ENCODE results near the gene ARHGEF10L. TPM values are rescaled to one million over a fixed set of nuclear protein-coding genes. Genes with fewer than 3 reads are reported as not detected.

The ARHGEF10L gene
- total RNA-seq, 2 experiments from 2014 or later: not detected

- no peak overlapping the region for H3K4me3 Mint-ChIP-seq
- no peak for DNase-seq
- POLR2A ChIA-PET: no interaction called here
- peaks cover 2% of the 10 kb centered on the region for H3K27me3 Mint-ChIP-seq
- H3K4me1 Mint-ChIP-seq: peaks cover 2% of the 10 kb centered on the region
- no peak overlapping the region for H3K27ac Mint-ChIP-seq
- H3K9me3 Mint-ChIP-seq: no peaks in the 10 kb centered on the region
- CTCF ChIA-PET: no interaction called here
- H3K36me3 Mint-ChIP-seq (ENCODE audit: low read depth): no peaks in the 10 kb centered on the region
These were observed 160.1 kb downstream of the ARHGEF10L start for GRCh38 chr1:17699581-17699980.

- ChIA-PET CTCF (no interaction called here), POLR2A (no interaction called here)
- no peaks in the 10 kb centered on the region for H3K36me3 Mint-ChIP-seq (ENCODE audit: low read depth)
- H3K27me3 Mint-ChIP-seq: peaks cover 2% of the 10 kb centered on the region
- no peak overlapping the region for H3K27ac Mint-ChIP-seq
- no peak overlapping the region for H3K4me3 Mint-ChIP-seq
- no peak for DNase-seq
- H3K9me3 Mint-ChIP-seq: no peaks in the 10 kb centered on the region
- H3K4me1 Mint-ChIP-seq: peaks cover 2% of the 10 kb centered on the region
These were observed 161.7 kb downstream of the ARHGEF10L start for GRCh38 chr1:17700945-17701810.

- H3K4me1 Mint-ChIP-seq: no peaks in the 10 kb centered on the region
- H3K27me3 Mint-ChIP-seq: no peaks in the 10 kb centered on the region
- POLR2A ChIA-PET: no interaction called here
- no peak overlapping the region for H3K4me3 Mint-ChIP-seq
- no peak for DNase-seq
- H3K9me3 Mint-ChIP-seq: no peaks in the 10 kb centered on the region
- H3K36me3 Mint-ChIP-seq (ENCODE audit: low read depth): no peaks in the 10 kb centered on the region
- CTCF ChIA-PET: no interaction called here
- H3K27ac Mint-ChIP-seq: no peak overlapping the region
These were observed 164.7 kb downstream of the ARHGEF10L start for GRCh38 chr1:17704176-17704575.

GRCh38 chr1:17706445-17706844 is 166.9 kb downstream of the ARHGEF10L start:
- no peaks in the 10 kb centered on the region for H3K4me1 Mint-ChIP-seq
- no peak overlapping the region for H3K4me3 Mint-ChIP-seq
- ChIA-PET POLR2A (no interaction called here), CTCF (no interaction called here)
- H3K36me3 Mint-ChIP-seq (ENCODE audit: low read depth): no peaks in the 10 kb centered on the region
- no peaks in the 10 kb centered on the region for H3K9me3 Mint-ChIP-seq
- no peaks in the 10 kb centered on the region for H3K27me3 Mint-ChIP-seq
- no peak overlapping the region for H3K27ac Mint-ChIP-seq
- no peak for DNase-seq

- H3K27ac Mint-ChIP-seq: no peak overlapping the region
- no peaks in the 10 kb centered on the region for H3K4me1 Mint-ChIP-seq
- ChIA-PET POLR2A (no interaction called here), CTCF (no interaction called here)
- H3K36me3 Mint-ChIP-seq (ENCODE audit: low read depth): no peaks in the 10 kb centered on the region
- no peak for DNase-seq
- no peaks in the 10 kb centered on the region for H3K27me3 Mint-ChIP-seq
- H3K9me3 Mint-ChIP-seq: no peaks in the 10 kb centered on the region
- no peak overlapping the region for H3K4me3 Mint-ChIP-seq
These were observed 170.5 kb downstream of the ARHGEF10L start for GRCh38 chr1:17709981-17710380.

- Mint-ChIP-seq H3K9me3 (no peaks in the 10 kb centered on the region), H3K4me1 (no peaks in the 10 kb centered on the region)
- POLR2A ChIA-PET: no interaction called here
These were observed 171.5 kb downstream of the ARHGEF10L start for GRCh38 chr1:17710889-17711576.

GRCh38 chr1:17711577-17711910 is 172.0 kb downstream of the ARHGEF10L start:
- ChIA-PET CTCF (no interaction called here), POLR2A (no interaction called here)
- DNase-seq: no peak
- Mint-ChIP-seq H3K9me3 (no peaks in the 10 kb centered on the region), H3K27me3 (no peaks in the 10 kb centered on the region), H3K4me1 (no peaks in the 10 kb centered on the region), H3K27ac (no peak overlapping the region), H3K4me3 (no peak overlapping the region), H3K36me3 (ENCODE audit: low read depth) (no peaks in the 10 kb centered on the region)

More at GRCh38 chr1:17710889-17711576, 171.5 kb downstream of the ARHGEF10L start:
- DNase-seq: no peak
- Mint-ChIP-seq H3K36me3 (ENCODE audit: low read depth) (no peaks in the 10 kb centered on the region), H3K27me3 (no peaks in the 10 kb centered on the region), H3K4me3 (no peak overlapping the region), H3K27ac (no peak overlapping the region)
- CTCF ChIA-PET: no interaction called here

GRCh38 chr1:17711941-17712340 is 172.4 kb downstream of the ARHGEF10L start:
- Mint-ChIP-seq H3K27ac (no peak overlapping the region), H3K9me3 (no peaks in the 10 kb centered on the region), H3K4me1 (no peaks in the 10 kb centered on the region), H3K4me3 (no peak overlapping the region), H3K36me3 (ENCODE audit: low read depth) (no peaks in the 10 kb centered on the region), H3K27me3 (no peaks in the 10 kb centered on the region)
- POLR2A ChIA-PET: no interaction called here
- no peak for DNase-seq
- CTCF ChIA-PET: no interaction called here

- no peak for DNase-seq
- Mint-ChIP-seq H3K4me1 (no peaks in the 10 kb centered on the region), H3K27ac (no peak overlapping the region), H3K4me3 (no peak overlapping the region), H3K9me3 (no peaks in the 10 kb centered on the region), H3K36me3 (ENCODE audit: low read depth) (no peaks in the 10 kb centered on the region), H3K27me3 (no peaks in the 10 kb centered on the region)
- CTCF ChIA-PET: no interaction called here
- POLR2A ChIA-PET: no interaction called here
These were observed 174.5 kb downstream of the ARHGEF10L start for GRCh38 chr1:17713993-17714392.

GRCh38 chr1:17717594-17718535 is 178.4 kb downstream of the ARHGEF10L start:
- Mint-ChIP-seq H3K27me3 (no peaks in the 10 kb centered on the region), H3K27ac (no peak overlapping the region), H3K4me3 (no peak overlapping the region), H3K4me1 (no peaks in the 10 kb centered on the region), H3K9me3 (no peaks in the 10 kb centered on the region), H3K36me3 (ENCODE audit: low read depth) (no peaks in the 10 kb centered on the region)
- POLR2A ChIA-PET: no interaction called here
- DNase-seq: no peak
- CTCF ChIA-PET: no interaction called here

GRCh38 chr1:17719874-17720273 is 180.4 kb downstream of the ARHGEF10L start:
- Mint-ChIP-seq H3K27ac (no peak overlapping the region), H3K4me1 (no peaks in the 10 kb centered on the region), H3K9me3 (no peaks in the 10 kb centered on the region), H3K36me3 (ENCODE audit: low read depth) (no peaks in the 10 kb centered on the region), H3K27me3 (no peaks in the 10 kb centered on the region), H3K4me3 (no peak overlapping the region)
- no peak for DNase-seq
- POLR2A ChIA-PET: no interaction called here
- CTCF ChIA-PET: no interaction called here

GRCh38 chr1:17721444-17721843 is 181.9 kb downstream of the ARHGEF10L start:
- H3K4me3 Mint-ChIP-seq: no peak overlapping the region
- ChIA-PET POLR2A (no interaction called here), CTCF (no interaction called here)
- no peaks in the 10 kb centered on the region for H3K36me3 Mint-ChIP-seq (ENCODE audit: low read depth)
- no peaks in the 10 kb centered on the region for H3K9me3 Mint-ChIP-seq
- H3K4me1 Mint-ChIP-seq: no peaks in the 10 kb centered on the region
- H3K27me3 Mint-ChIP-seq: no peaks in the 10 kb centered on the region
- no peak overlapping the region for H3K27ac Mint-ChIP-seq
- DNase-seq: no peak

- H3K36me3 Mint-ChIP-seq (ENCODE audit: low read depth): no peaks in the 10 kb centered on the region
- POLR2A ChIA-PET: no interaction called here
- H3K4me3 Mint-ChIP-seq: no peak overlapping the region
- H3K27ac Mint-ChIP-seq: no peak overlapping the region
- no peaks in the 10 kb centered on the region for H3K9me3 Mint-ChIP-seq
- CTCF ChIA-PET: interaction anchor here (0.7 kb wide), 1 partner anchor 73 kb away, joined by 4 read pairs; no protein-coding TSS in a partner anchor
- no peak for DNase-seq
- H3K4me1 Mint-ChIP-seq: no peaks in the 10 kb centered on the region
- H3K27me3 Mint-ChIP-seq: no peaks in the 10 kb centered on the region
These were observed 184.2 kb downstream of the ARHGEF10L start for GRCh38 chr1:17723684-17724083.
